ENCODE measurements around the gene CALML3. TPM values are rescaled to one million over a fixed set of nuclear protein-coding genes. Genes with fewer than 3 reads are reported as not detected.

The CALML3 gene
- total and polyA plus RNA-seq, 10 of the 15 experiments (the other 5 are each of a cell fraction or from before 2014, with no cell fraction given): not detected

DNA sequence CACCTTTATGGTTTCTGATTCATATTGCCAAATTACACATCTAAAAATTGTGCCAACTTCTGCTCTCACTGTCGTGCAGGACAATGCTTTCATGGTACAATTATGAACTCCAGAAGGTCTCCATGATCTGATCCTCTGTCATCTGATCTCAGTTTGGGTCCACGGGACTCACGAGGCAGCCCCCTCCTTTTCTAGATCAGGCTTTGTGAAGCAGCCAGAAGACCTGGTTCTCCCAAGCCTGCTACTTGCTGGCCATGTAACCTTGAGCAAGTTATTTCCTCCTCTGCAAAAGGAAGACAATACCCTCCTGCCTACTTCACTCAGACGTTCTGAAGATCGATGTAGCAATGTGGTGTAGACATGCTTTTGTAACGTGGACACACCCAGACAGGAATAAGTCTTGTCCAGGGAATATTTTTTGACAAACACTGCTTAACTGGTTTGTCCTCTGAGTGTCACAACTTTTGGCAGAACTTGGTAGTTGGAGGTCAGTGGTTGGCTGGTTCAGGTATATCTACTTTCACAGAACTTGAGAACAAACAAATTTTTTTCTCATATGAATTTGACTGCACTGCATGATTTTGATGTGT is 19.6 kb downstream of the CALML3 start:
- peak; percentile 61 for FAIRE-seq

More for the DNA sequence above, 19.6 kb downstream of the CALML3 start:
- DNase-seq (ENCODE audit: low read depth, low spot score) (no peak), ATAC-seq (no peak)
- ChIA-PET SMC1A (ENCODE audit: uncharacterized antibody, unreplicated experiment) (no interaction called here), CTCF (no interaction called here), RAD21 (ENCODE audit: unreplicated experiment) (no interaction called here), POLR2A (no interaction called here)
- WGBS (ENCODE audit: insufficient coverage, insufficient replicate concordance, low lambda C conversion rate, missing lambda C conversion rate): 1% methylated on average over 6 of the region's 6 CpGs
- Histone ChIP-seq H3K36me3 (ENCODE audit: control insufficient read depth in 2 of 2, insufficient read depth in 2 of 2, low read length in 1 of 2) (no peaks in the 10 kb centered on the region), H3K9ac (ENCODE audit: control insufficient read depth, insufficient read depth, low read length) (no peak overlapping the region), H3K4me2 (ENCODE audit: control insufficient read depth, insufficient read depth) (no peak overlapping the region), H3K79me2 (ENCODE audit: control insufficient read depth, insufficient read depth, low read length) (no peaks in the 10 kb centered on the region), H3K9me3 (replicated peaks; ENCODE audit: control insufficient read depth, insufficient read depth, low read length) (peaks cover 2% of the 10 kb centered on the region; the same call in 2 of the 3 replicates), H3K4me3 (no peak overlapping the region), H4K20me1 (ENCODE audit: control insufficient read depth, insufficient read depth) (no peaks in the 10 kb centered on the region), H3K27ac (ENCODE audit: control insufficient read depth, insufficient read depth) (no peak overlapping the region), H3K27me3 (replicated peaks in 1 of 2; ENCODE audit: control insufficient read depth in 2 of 2, insufficient read depth in 2 of 2, low read length in 1 of 2) (no peaks in the 10 kb centered on the region; a peak in 1 of 4 replicates), H3K4me1 (ENCODE audit: control insufficient read depth, insufficient read depth, low read length) (no peaks in the 10 kb centered on the region), H2AFZ (ENCODE audit: control insufficient read depth, low read depth, low read length) (no peak overlapping the region)
- no TSS peak for BruUV-seq (replicated peaks)
- TF ChIP-seq ETV6 (conservative IDR thresholded peaks at IDR 0.05 in 1 of 2, IDR thresholded peaks at IDR 0.05 in 1 of 2; ENCODE audit: borderline replicate concordance in 1 of 2, low read depth in 1 of 2): no peak
- TF ChIP-seq PAX5 (IDR thresholded peaks at IDR 0.05; ENCODE audit: borderline replicate concordance, low read depth, low read length): no peak
- no peak for TF ChIP-seq CEBPB (IDR thresholded peaks at IDR 0.05; ENCODE audit: borderline replicate concordance in 1 of 2, low read depth in 2 of 2, low read length in 2 of 2)
- TF ChIP-seq RAD51 (IDR thresholded peaks at IDR 0.05): no peak
- TF ChIP-seq BACH1 (IDR thresholded peaks at IDR 0.05; ENCODE audit: borderline replicate concordance): no peak
- no peak for TF ChIP-seq SMAD5 (IDR thresholded peaks at IDR 0.05; ENCODE audit: low read depth)
- no peak for TF ChIP-seq E2F8 (IDR thresholded peaks at IDR 0.05; ENCODE audit: low read depth, partially characterized antibody)
- no peak for TF ChIP-seq CHD1 (IDR thresholded peaks at IDR 0.05; ENCODE audit: low read depth, low read length)
- TF ChIP-seq, protein P1, sequence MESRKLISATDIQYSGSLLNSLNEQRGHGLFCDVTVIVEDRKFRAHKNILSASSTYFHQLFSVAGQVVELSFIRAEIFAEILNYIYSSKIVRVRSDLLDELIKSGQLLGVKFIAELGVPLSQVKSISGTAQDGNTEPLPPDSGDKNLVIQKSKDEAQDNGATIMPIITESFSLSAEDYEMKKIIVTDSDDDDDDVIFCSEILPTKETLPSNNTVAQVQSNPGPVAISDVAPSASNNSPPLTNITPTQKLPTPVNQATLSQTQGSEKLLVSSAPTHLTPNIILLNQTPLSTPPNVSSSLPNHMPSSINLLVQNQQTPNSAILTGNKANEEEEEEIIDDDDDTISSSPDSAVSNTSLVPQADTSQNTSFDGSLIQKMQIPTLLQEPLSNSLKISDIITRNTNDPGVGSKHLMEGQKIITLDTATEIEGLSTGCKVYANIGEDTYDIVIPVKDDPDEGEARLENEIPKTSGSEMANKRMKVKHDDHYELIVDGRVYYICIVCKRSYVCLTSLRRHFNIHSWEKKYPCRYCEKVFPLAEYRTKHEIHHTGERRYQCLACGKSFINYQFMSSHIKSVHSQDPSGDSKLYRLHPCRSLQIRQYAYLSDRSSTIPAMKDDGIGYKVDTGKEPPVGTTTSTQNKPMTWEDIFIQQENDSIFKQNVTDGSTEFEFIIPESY (IDR thresholded peaks at IDR 0.05): no peak
- no peak for TF ChIP-seq ATF7 (IDR thresholded peaks at IDR 0.05; ENCODE audit: low read depth)
- TF ChIP-seq SMAD1 (IDR thresholded peaks at IDR 0.05; ENCODE audit: low read depth, partially characterized antibody): no peak
- TF ChIP-seq NFXL1 (IDR thresholded peaks at IDR 0.05; ENCODE audit: borderline replicate concordance): no peak
- no peak for TF ChIP-seq KLF5 (IDR thresholded peaks at IDR 0.05; ENCODE audit: partially characterized antibody)
- no peak for TF ChIP-seq JUNB (IDR thresholded peaks at IDR 0.05)
- TF ChIP-seq, protein P2, sequence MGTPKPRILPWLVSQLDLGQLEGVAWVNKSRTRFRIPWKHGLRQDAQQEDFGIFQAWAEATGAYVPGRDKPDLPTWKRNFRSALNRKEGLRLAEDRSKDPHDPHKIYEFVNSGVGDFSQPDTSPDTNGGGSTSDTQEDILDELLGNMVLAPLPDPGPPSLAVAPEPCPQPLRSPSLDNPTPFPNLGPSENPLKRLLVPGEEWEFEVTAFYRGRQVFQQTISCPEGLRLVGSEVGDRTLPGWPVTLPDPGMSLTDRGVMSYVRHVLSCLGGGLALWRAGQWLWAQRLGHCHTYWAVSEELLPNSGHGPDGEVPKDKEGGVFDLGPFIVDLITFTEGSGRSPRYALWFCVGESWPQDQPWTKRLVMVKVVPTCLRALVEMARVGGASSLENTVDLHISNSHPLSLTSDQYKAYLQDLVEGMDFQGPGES (IDR thresholded peaks at IDR 0.05): no peak
- in situ Hi-C loops (cut with MboI): no loop called here
- intact Hi-C loops (cut with micrococcal nuclease; ENCODE audit: unreplicated experiment): no loop called here

Measured in GM12878 (cell line).